Prostate gland (tissue), 2 donors: ENCODE data around the gene FBXL17. TPM values are rescaled to one million over a fixed set of nuclear protein-coding genes. Genes with fewer than 3 reads are reported as not detected.

Experiments
- DNase-seq: peaks from one replicate; pipeline ENCODE4 v3.0.0-alpha.2; 2019; ENCODE audit warnings: low spot score
- H3K27ac ChIP-seq, 2 donors: fragments of 200-600 bp; sonication (generic); 2 replicates each; pipeline ENCODE4 v1.5.1; 2017 to 2019
- H3K27me3 ChIP-seq: fragments of 200-600 bp; sonication (generic); replicated peaks from 2 replicates; pipeline ENCODE4 v1.5.1; 2019; ENCODE audit not compliant: insufficient read depth
- H3K36me3 ChIP-seq, 2 donors: fragments of 200-600 bp; sonication (generic); 1 replicate in 1 of 2; 2 replicates in 1 of 2; pipeline versions ENCODE4 v1.5.1 to v1.8.1; 2017 to 2019
- H3K4me1 ChIP-seq: fragments of 200-600 bp; sonication (generic); replicated peaks from 2 replicates; pipeline ENCODE4 v1.5.1; 2019
- H3K4me3 ChIP-seq, 2 donors: fragments of 200-600 bp; sonication (generic); 2 replicates each; pipeline ENCODE4 v1.5.1; 2017 to 2019
- H3K9me3 ChIP-seq: fragments of 200-600 bp; sonication (generic); 2 replicates; pipeline ENCODE4 v1.5.1; 2017
- CTCF ChIP-seq, 4 experiments: fragments of 200-600 bp in 2 of 4; fragments of 450-650 bp in 2 of 4; sonication (generic) in 2 of 4; IDR thresholded peaks; 1 replicate in 3 of 4; 2 replicates in 1 of 4; pipeline ENCODE4 v1.5.1; 2016 to 2019; ENCODE audit warnings: antibody characterized with exemption in 4 of 4, mild to moderate bottlenecking in 2 of 4, moderate library complexity in 2 of 4
- POLR2A ChIP-seq: fragments of 450-650 bp; IDR thresholded peaks from one replicate; pipeline ENCODE4 v1.6.1; 2016; ENCODE audit warnings: antibody characterized with exemption, mild to moderate bottlenecking
- POLR2AphosphoS5 ChIP-seq: sonication (generic); formaldehyde crosslinking; IDR thresholded peaks from one replicate; pipeline ENCODE4 v1.6.1; 2017; ENCODE audit warnings: antibody characterized with exemption
- WGBS: methylation state at CpG from one replicate; pipeline ENCODE4 v1.1.5; 2018; 5-methylcytosine and 5-hydroxymethylcytosine counted together
- intact Hi-C: fragments of 100-400 bp; cut with DNase I; formaldehyde crosslinking; loops from one replicate; pipeline ENCODE4 v1.14.2; 2022
- total RNA-seq, 2 donors: library from RNA; depleted of rRNA; stranded (reverse); fragments of >200 nt; gene quantifications; one replicate each; pipeline ENCODE4 v1.1.0, GENCODE V29; 2016

FBXL17 gene
- total RNA-seq, 2 donors from 2014 or later: 14.8 to 30.4 TPM

- H3K4me1 ChIP-seq: no peaks in the 10 kb centered on the region
- intact Hi-C loops: no loop called here
Observed at GRCh38 chr5:107821288-107821687, 560.6 kb downstream of the FBXL17 start.

GRCh38 chr5:107820429-107820828 is 561.5 kb downstream of the FBXL17 start:
- Histone ChIP-seq H3K4me1 (no peaks in the 10 kb centered on the region), H3K4me3 (no peak overlapping the region), H3K9me3 (no peaks in the 10 kb centered on the region), H3K27ac (no peak overlapping the region), H3K27me3 (no peaks in the 10 kb centered on the region), H3K36me3 (no peaks in the 10 kb centered on the region)
- TF ChIP-seq POLR2A (no peak), CTCF (IDR thresholded peaks at IDR 0.05) (no peak), POLR2AphosphoS5 (no peak)
- WGBS: 90% methylated on average over 4 of the region's 4 CpGs
- no peak for DNase-seq
- intact Hi-C loops: no loop called here

More at GRCh38 chr5:107821288-107821687, 560.6 kb downstream of the FBXL17 start:
- no peaks in the 10 kb centered on the region for H3K27me3 ChIP-seq
- no peaks in the 10 kb centered on the region for H3K9me3 ChIP-seq
- no peak overlapping the region for H3K4me3 ChIP-seq
- DNase-seq: no peak
- H3K27ac ChIP-seq: no peak overlapping the region
- TF ChIP-seq POLR2AphosphoS5 (no peak), POLR2A (no peak), CTCF (IDR thresholded peaks at IDR 0.05) (no peak)
- no peaks in the 10 kb centered on the region for H3K36me3 ChIP-seq
- 83% methylated on average over 3 of the region's 3 CpGs for WGBS

- H3K27ac ChIP-seq: no peak overlapping the region
- WGBS: 77% methylated on average over 2 of the region's 2 CpGs
- H3K4me3 ChIP-seq: no peak overlapping the region
- no peaks in the 10 kb centered on the region for H3K9me3 ChIP-seq
- no peak for DNase-seq
- no peaks in the 10 kb centered on the region for H3K27me3 ChIP-seq
- TF ChIP-seq POLR2AphosphoS5 (no peak), POLR2A (no peak), CTCF (IDR thresholded peaks at IDR 0.05) (no peak)
- intact Hi-C loops: no loop called here
- H3K36me3 ChIP-seq: no peaks in the 10 kb centered on the region
- no peaks in the 10 kb centered on the region for H3K4me1 ChIP-seq
Observed at GRCh38 chr5:107817951-107818350, 563.9 kb downstream of the FBXL17 start.

- Histone ChIP-seq H3K4me1 (no peaks in the 10 kb centered on the region), H3K4me3 (no peak overlapping the region), H3K9me3 (no peaks in the 10 kb centered on the region), H3K36me3 (no peaks in the 10 kb centered on the region), H3K27ac (no peak overlapping the region), H3K27me3 (no peaks in the 10 kb centered on the region)
- WGBS: 73% methylated on average over 3 of the region's 3 CpGs
- intact Hi-C loops: no loop called here
- TF ChIP-seq POLR2AphosphoS5 (no peak), POLR2A (no peak), CTCF (IDR thresholded peaks at IDR 0.05) (no peak)
- no peak for DNase-seq
Observed at GRCh38 chr5:107817436-107817835, 564.5 kb downstream of the FBXL17 start.

GRCh38 chr5:107815109-107815508 is 566.8 kb downstream of the FBXL17 start:
- Histone ChIP-seq H3K27ac (no peak overlapping the region), H3K27me3 (no peaks in the 10 kb centered on the region), H3K9me3 (no peaks in the 10 kb centered on the region), H3K36me3 (no peaks in the 10 kb centered on the region), H3K4me3 (no peak overlapping the region), H3K4me1 (no peaks in the 10 kb centered on the region)
- TF ChIP-seq POLR2A (no peak), CTCF (IDR thresholded peaks at IDR 0.05) (no peak), POLR2AphosphoS5 (no peak)
- intact Hi-C loops: no loop called here
- WGBS: 87% methylated on average over 10 of the region's 10 CpGs
- DNase-seq: no peak
